ENCODE data around the gene TRPM7.
A peak's percentile ranks its signal among the peaks of the same experiment; 100 is the strongest.

GRCh38 chr15:50552238-50552637, 134.4 kb downstream of the TRPM7 start:
- no peak for TF ChIP-seq TAF1 (IDR thresholded peaks at IDR 0.05; ENCODE audit: low read depth, low read length)
- 0 out of 2 replicates have a peak, but pooled peaks have one; percentile 3 for TF ChIP-seq POLR2AphosphoS5 (IDR thresholded peaks at IDR 0.05; ENCODE audit: low read depth, low read length)
- no peak for TF ChIP-seq POLR2A (IDR thresholded peaks at IDR 0.05; ENCODE audit: low read depth, low read length)

Data from GM12891 (cell line).